K562 (cell line): ENCODE data around the gene CRADD. TPM values are rescaled to one million over a fixed set of nuclear protein-coding genes. Genes with fewer than 3 reads are reported as not detected.

ENCODE experiments used
- CREM ChIP-seq: IDR thresholded peaks from 2 replicates; pipeline ENCODE4 v1.6.1; 2014; ENCODE audit warnings: antibody characterized with exemption, low read depth
- DEAF1 ChIP-seq: fragments of 450-650 bp; formaldehyde crosslinking; IDR thresholded peaks from 2 replicates; pipeline ENCODE4 v1.4.0; 2020; ENCODE audit warnings: mild to moderate bottlenecking, moderate library complexity
- FOS ChIP-seq: IDR thresholded peaks from 3 replicates; pipeline ENCODE4 v1.6.1; 2011; ENCODE audit not compliant: insufficient read length; ENCODE audit errors: extremely low read depth
- HDAC2 ChIP-seq: fragments of 450-650 bp; IDR thresholded peaks from 2 replicates; pipeline ENCODE4 v1.6.1; 2016; ENCODE audit warnings: mild to moderate bottlenecking
- HMG20A ChIP-seq: fragments of 450-650 bp; formaldehyde crosslinking; conservative IDR thresholded peaks from 2 replicates; pipeline ENCODE4 v1.4.0; 2020; ENCODE audit warnings: mild to moderate bottlenecking, mixed read lengths
- HNRNPL ChIP-seq: fragments of 200-400 bp; formaldehyde crosslinking; IDR thresholded peaks from 2 replicates; pipeline ENCODE4 v1.6.1; 2017; ENCODE audit warnings: low read depth, mild to moderate bottlenecking, low read length
- KDM5B ChIP-seq: fragments of 200-600 bp; sonication (generic); IDR thresholded peaks from 2 replicates; pipeline ENCODE4 v1.6.1; 2012; ENCODE audit warnings: low read depth, mild to moderate bottlenecking, moderate library complexity, low read length, control low read depth, inconsistent platforms; ENCODE audit not compliant: insufficient replicate concordance
- MBD1 ChIP-seq: fragments of 250-450 bp; sonication (Bioruptor Pico); IDR thresholded peaks from 2 replicates; pipeline ENCODE4 v1.8.0; 2022; ENCODE audit warnings: inconsistent platforms
- NFIX ChIP-seq: fragments of 250-450 bp; sonication (Bioruptor Pico); IDR thresholded peaks from 2 replicates; pipeline ENCODE4 v1.4.0; 2020; ENCODE audit warnings: low read depth, mild to moderate bottlenecking, moderate library complexity
- ZNF232 ChIP-seq: sonication (generic); formaldehyde crosslinking; IDR thresholded peaks from 2 replicates; pipeline ENCODE4 v1.8.0; 2022; ENCODE audit warnings: mild to moderate bottlenecking, missing genetic modification reagents
- ZNF324 ChIP-seq: fragments of 250-450 bp; sonication (Bioruptor Pico); IDR thresholded peaks from 2 replicates; pipeline ENCODE4 v1.4.0; 2020; ENCODE audit warnings: mild to moderate bottlenecking
- ZNF644 ChIP-seq: fragments of 200-800 bp; sonication (Bioruptor generic); IDR thresholded peaks from 2 replicates; pipeline ENCODE4 v1.6.1; 2016; ENCODE audit warnings: low read depth, missing genetic modification characterization, missing compliant biosample characterization
- polyA plus RNA-seq, 8 experiments: library from polyadenylated mRNA; depleted of rRNA in 4 of 8; stranded (reverse) in 5 of 8; unstranded in 3 of 8; fragments of >200 nt; fragmentation: Nextera tagmentation in 2 of 8; fragmentation: Illumina TruSeq in 1 of 8; extraction: Ambion mirVana in 2 of 8; extraction: Trizol in 1 of 8; gene quantifications; 2 replicates each; pipeline versions ENCODE4 v1.2.1 to v1.2.3, GENCODE V29; 2011 to 2014; ENCODE audit warnings: inconsistent platforms in 1 of 8, missing spikeins in 1 of 8
- total RNA-seq, 7 experiments: library from RNA; depleted of rRNA in 6 of 7; stranded (reverse); fragments of >200 nt in 6 of 7; fragmentation: Illumina TruSeq in 2 of 7; extraction: Trizol in 2 of 7; gene quantifications; 2 replicates each; pipeline versions ENCODE4 v1.2.1 to v1.2.3, GENCODE V29; 2011 to 2021; ENCODE audit warnings: low replicate concordance in 1 of 7
- TF ChIP-seq, protein P1 (sequence below): sonication (generic); formaldehyde crosslinking; IDR thresholded peaks from 2 replicates; pipeline ENCODE4 v1.8.0; 2022; ENCODE audit warnings: mild to moderate bottlenecking, missing genetic modification reagents
- TF ChIP-seq, protein P2 (sequence below): sonication (generic); formaldehyde crosslinking; IDR thresholded peaks from 2 replicates; pipeline ENCODE4 v1.8.0; 2022; ENCODE audit warnings: missing genetic modification reagents, mild to moderate bottlenecking, borderline replicate concordance

CRADD gene
- total and polyA plus RNA-seq, 9 of the 15 experiments (the other 6 are each of a cell fraction or from before 2014, with no cell fraction given): 20.5 to 41.1 (median 25.9) TPM

DNA sequence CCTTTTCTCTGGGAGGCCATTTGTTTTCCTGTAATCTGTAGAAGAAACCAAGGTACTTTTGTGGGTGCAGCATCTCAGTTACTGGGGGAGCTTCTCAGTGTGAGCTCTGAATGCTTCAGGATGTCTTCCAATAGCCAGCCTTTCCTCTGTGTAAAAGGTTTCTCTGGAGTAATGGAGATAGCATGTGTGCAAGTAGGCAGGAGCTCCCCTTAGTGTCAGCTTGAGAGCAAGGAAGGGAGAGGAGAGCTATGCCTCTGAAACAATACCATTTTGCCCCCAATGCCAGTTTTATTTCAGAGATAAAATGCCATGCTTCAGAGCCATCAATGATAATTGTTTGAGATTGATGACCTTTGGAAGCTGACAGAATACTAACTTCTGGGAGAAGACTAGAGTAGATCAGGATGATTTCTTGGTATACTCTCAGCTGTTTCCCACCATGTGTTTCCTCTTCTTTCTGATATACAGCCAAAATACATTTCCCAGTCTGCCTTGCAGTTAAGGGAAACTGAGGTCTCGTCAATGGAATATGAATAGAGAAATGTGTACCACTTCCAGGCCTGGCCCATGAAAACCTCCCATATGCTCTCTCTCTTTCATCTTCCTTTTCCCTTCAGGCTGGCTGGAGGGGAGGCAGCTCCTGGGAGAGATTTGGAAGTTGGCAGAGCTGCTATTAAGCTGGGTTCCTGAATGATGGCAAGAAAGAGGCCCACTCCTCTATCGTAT is 125.7 kb downstream of the CRADD start (continued):
- no peak for TF ChIP-seq MBD1 (CRISPR knock-in tag)
- no peak for TF ChIP-seq KDM5B
- TF ChIP-seq DEAF1 (CRISPR knock-in tag): peak; percentile 16; the same call in 1 of the 2 replicates
- 0 out of 2 replicates have a peak, but pooled peaks have one; percentile 0 for TF ChIP-seq HDAC2
- no peak for TF ChIP-seq ZNF232 (CRISPR knock-in tag)
- TF ChIP-seq, protein P1, sequence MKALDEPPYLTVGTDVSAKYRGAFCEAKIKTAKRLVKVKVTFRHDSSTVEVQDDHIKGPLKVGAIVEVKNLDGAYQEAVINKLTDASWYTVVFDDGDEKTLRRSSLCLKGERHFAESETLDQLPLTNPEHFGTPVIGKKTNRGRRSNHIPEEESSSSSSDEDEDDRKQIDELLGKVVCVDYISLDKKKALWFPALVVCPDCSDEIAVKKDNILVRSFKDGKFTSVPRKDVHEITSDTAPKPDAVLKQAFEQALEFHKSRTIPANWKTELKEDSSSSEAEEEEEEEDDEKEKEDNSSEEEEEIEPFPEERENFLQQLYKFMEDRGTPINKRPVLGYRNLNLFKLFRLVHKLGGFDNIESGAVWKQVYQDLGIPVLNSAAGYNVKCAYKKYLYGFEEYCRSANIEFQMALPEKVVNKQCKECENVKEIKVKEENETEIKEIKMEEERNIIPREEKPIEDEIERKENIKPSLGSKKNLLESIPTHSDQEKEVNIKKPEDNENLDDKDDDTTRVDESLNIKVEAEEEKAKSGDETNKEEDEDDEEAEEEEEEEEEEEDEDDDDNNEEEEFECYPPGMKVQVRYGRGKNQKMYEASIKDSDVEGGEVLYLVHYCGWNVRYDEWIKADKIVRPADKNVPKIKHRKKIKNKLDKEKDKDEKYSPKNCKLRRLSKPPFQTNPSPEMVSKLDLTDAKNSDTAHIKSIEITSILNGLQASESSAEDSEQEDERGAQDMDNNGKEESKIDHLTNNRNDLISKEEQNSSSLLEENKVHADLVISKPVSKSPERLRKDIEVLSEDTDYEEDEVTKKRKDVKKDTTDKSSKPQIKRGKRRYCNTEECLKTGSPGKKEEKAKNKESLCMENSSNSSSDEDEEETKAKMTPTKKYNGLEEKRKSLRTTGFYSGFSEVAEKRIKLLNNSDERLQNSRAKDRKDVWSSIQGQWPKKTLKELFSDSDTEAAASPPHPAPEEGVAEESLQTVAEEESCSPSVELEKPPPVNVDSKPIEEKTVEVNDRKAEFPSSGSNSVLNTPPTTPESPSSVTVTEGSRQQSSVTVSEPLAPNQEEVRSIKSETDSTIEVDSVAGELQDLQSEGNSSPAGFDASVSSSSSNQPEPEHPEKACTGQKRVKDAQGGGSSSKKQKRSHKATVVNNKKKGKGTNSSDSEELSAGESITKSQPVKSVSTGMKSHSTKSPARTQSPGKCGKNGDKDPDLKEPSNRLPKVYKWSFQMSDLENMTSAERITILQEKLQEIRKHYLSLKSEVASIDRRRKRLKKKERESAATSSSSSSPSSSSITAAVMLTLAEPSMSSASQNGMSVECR: no peak
- TF ChIP-seq NFIX (CRISPR knock-in tag): no peak
- no peak for TF ChIP-seq FOS
- TF ChIP-seq ZNF644 (tag): no peak
- TF ChIP-seq, protein P2, sequence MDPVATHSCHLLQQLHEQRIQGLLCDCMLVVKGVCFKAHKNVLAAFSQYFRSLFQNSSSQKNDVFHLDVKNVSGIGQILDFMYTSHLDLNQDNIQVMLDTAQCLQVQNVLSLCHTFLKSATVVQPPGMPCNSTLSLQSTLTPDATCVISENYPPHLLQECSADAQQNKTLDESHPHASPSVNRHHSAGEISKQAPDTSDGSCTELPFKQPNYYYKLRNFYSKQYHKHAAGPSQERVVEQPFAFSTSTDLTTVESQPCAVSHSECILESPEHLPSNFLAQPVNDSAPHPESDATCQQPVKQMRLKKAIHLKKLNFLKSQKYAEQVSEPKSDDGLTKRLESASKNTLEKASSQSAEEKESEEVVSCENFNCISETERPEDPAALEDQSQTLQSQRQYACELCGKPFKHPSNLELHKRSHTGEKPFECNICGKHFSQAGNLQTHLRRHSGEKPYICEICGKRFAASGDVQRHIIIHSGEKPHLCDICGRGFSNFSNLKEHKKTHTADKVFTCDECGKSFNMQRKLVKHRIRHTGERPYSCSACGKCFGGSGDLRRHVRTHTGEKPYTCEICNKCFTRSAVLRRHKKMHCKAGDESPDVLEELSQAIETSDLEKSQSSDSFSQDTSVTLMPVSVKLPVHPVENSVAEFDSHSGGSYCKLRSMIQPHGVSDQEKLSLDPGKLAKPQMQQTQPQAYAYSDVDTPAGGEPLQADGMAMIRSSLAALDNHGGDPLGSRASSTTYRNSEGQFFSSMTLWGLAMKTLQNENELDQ (CRISPR knock-in tag): no peak
- TF ChIP-seq ZNF324: no peak
- no peak for TF ChIP-seq HMG20A (CRISPR knock-in tag)
- TF ChIP-seq HNRNPL: no peak
- TF ChIP-seq CREM: no peak
